ENCODE measurements around the gene LRRC46. TPM values are rescaled to one million over a fixed set of nuclear protein-coding genes. Genes with fewer than 3 reads are reported as not detected.

Gene LRRC46
- total RNA-seq, 1 experiment from 2014 or later, result 0.44 TPM

DNA sequence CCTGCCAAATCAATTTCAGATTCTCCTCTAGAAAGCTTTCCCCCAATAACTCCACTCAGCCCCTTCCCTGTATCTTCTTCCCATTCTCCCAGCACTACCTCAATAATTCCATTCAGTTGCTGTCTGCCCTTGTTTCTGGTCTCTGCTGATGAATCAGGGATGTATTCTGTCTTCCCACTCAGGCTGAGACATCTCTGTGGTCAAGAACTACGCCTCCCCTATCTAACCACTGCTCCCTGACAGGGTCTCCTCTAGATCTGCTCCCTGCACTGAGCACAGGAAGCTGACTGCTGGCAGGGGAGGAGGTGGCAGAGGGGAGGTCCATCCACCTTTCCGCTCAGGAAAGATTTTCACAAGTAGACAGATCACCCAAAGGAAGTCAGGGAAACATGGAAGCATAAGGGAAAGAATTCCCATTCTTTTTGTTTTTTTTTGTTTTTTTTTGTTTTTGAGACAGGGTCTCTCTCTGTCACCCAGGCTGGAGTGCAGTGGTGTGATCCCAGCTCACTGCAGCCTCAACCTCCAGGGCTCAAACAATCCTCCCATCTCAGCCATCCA lies 47.6 kb downstream of the LRRC46 start:
- intact Hi-C loops (cut with micrococcal nuclease), result no loop called here
- H3K79me2 ChIP-seq (ENCODE audit: low read length), result no peaks in the 10 kb centered on the region
- no peak overlapping the region for H3K27ac ChIP-seq (ENCODE audit: low read length)
- H3K9ac ChIP-seq (ENCODE audit: low read length), result no peak overlapping the region
- H3K36me3 ChIP-seq (ENCODE audit: low read depth, low read length), result no peaks in the 10 kb centered on the region
- H3F3A ChIP-seq (ENCODE audit: low read length, unreplicated experiment), result no peaks in the 10 kb centered on the region
- H3K9me3 ChIP-seq (ENCODE audit: low read length), result no peaks in the 10 kb centered on the region
- H4K20me1 ChIP-seq (ENCODE audit: low read length), result no peaks in the 10 kb centered on the region
- H3K9me2 ChIP-seq (replicated peaks; ENCODE audit: low read length), result no peaks in the 10 kb centered on the region
- POLR2A ChIA-PET (ENCODE audit: unreplicated experiment), result interaction anchor here (0.6 kb wide), 1 partner anchor 48 kb away, joined by 4 read pairs; the partner anchor contains the start of genes LRRC46 and MRPL10
- H3K27me3 ChIP-seq (ENCODE audit: low read length), result no peaks in the 10 kb centered on the region
- H3K4me2 ChIP-seq (ENCODE audit: low read length), result no peak overlapping the region
- TF ChIP-seq EZH2phosphoT487 (IDR thresholded peaks at IDR 0.05; ENCODE audit: borderline replicate concordance, low read length) (no peak), EZH2 (IDR thresholded peaks at IDR 0.05; ENCODE audit: low read length, unreplicated experiment) (no peak)
- TF ChIP-seq, protein P1, sequence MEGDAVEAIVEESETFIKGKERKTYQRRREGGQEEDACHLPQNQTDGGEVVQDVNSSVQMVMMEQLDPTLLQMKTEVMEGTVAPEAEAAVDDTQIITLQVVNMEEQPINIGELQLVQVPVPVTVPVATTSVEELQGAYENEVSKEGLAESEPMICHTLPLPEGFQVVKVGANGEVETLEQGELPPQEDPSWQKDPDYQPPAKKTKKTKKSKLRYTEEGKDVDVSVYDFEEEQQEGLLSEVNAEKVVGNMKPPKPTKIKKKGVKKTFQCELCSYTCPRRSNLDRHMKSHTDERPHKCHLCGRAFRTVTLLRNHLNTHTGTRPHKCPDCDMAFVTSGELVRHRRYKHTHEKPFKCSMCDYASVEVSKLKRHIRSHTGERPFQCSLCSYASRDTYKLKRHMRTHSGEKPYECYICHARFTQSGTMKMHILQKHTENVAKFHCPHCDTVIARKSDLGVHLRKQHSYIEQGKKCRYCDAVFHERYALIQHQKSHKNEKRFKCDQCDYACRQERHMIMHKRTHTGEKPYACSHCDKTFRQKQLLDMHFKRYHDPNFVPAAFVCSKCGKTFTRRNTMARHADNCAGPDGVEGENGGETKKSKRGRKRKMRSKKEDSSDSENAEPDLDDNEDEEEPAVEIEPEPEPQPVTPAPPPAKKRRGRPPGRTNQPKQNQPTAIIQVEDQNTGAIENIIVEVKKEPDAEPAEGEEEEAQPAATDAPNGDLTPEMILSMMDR (conservative IDR thresholded peaks at IDR 0.05; ENCODE audit: low read depth, low read length), result no peak
- H2AFZ ChIP-seq (ENCODE audit: low read length), result no peak overlapping the region
- BruUV-seq (replicated peaks), result no TSS peak
- no peaks in the 10 kb centered on the region for H3K4me1 ChIP-seq (ENCODE audit: insufficient read depth, low read length)
- ATAC-seq (peak; percentile 25; the same call in 1 of the 2 replicates), DNase-seq (no peak)
- CTCF ChIA-PET, result interaction anchor here (0.7 kb wide), 1 partner anchor 28 kb away, joined by 6 read pairs; the partner anchor contains the start of gene SP6
- H3K4me3 ChIP-seq (ENCODE audit: low read length), result no peak overlapping the region

GRCh38 chr17:47879776-47880454 lies 48.4 kb downstream of the LRRC46 start:
- TF ChIP-seq EZH2 (IDR thresholded peaks at IDR 0.05; ENCODE audit: low read length, unreplicated experiment) (no peak), EZH2phosphoT487 (IDR thresholded peaks at IDR 0.05; ENCODE audit: borderline replicate concordance, low read length) (no peak)
- TF ChIP-seq, protein P1 (conservative IDR thresholded peaks at IDR 0.05; ENCODE audit: low read depth, low read length), result no peak
- intact Hi-C loops (cut with micrococcal nuclease), result no loop called here
- Histone ChIP-seq H3F3A (ENCODE audit: low read length, unreplicated experiment) (no peaks in the 10 kb centered on the region), H3K4me1 (ENCODE audit: insufficient read depth, low read length) (no peaks in the 10 kb centered on the region), H3K9me2 (replicated peaks; ENCODE audit: low read length) (no peaks in the 10 kb centered on the region), H3K4me2 (ENCODE audit: low read length) (no peak overlapping the region), H3K9ac (ENCODE audit: low read length) (no peak overlapping the region), H3K36me3 (ENCODE audit: low read depth, low read length) (no peaks in the 10 kb centered on the region), H3K27me3 (ENCODE audit: low read length) (no peaks in the 10 kb centered on the region), H2AFZ (ENCODE audit: low read length) (no peak overlapping the region), H3K27ac (ENCODE audit: low read length) (no peak overlapping the region), H3K4me3 (ENCODE audit: low read length) (no peak overlapping the region), H3K9me3 (ENCODE audit: low read length) (no peaks in the 10 kb centered on the region), H3K79me2 (ENCODE audit: low read length) (no peaks in the 10 kb centered on the region), H4K20me1 (ENCODE audit: low read length) (no peaks in the 10 kb centered on the region)
- BruUV-seq (replicated peaks), result no TSS peak
- ATAC-seq (no peak), DNase-seq (no peak)
- CTCF ChIA-PET, result interaction anchor here (0.7 kb wide), 1 partner anchor 29 kb away, joined by 6 read pairs; the partner anchor contains the start of gene SP6
- POLR2A ChIA-PET (ENCODE audit: unreplicated experiment), result no interaction called here

GRCh38 chr17:47882247-47882646 lies 50.8 kb downstream of the LRRC46 start:
- ChIA-PET POLR2A (ENCODE audit: unreplicated experiment) (no interaction called here), CTCF (no interaction called here)
- Histone ChIP-seq H3K79me2 (ENCODE audit: low read length) (no peaks in the 10 kb centered on the region), H3K4me1 (ENCODE audit: insufficient read depth, low read length) (no peaks in the 10 kb centered on the region), H3K4me2 (ENCODE audit: low read length) (no peak overlapping the region), H3K27ac (ENCODE audit: low read length) (no peak overlapping the region), H3K9me2 (replicated peaks; ENCODE audit: low read length) (no peaks in the 10 kb centered on the region), H3K9me3 (ENCODE audit: low read length) (no peaks in the 10 kb centered on the region), H2AFZ (ENCODE audit: low read length) (no peak overlapping the region), H3K36me3 (ENCODE audit: low read depth, low read length) (no peaks in the 10 kb centered on the region), H3F3A (ENCODE audit: low read length, unreplicated experiment) (no peaks in the 10 kb centered on the region), H3K9ac (ENCODE audit: low read length) (no peak overlapping the region), H3K27me3 (ENCODE audit: low read length) (no peaks in the 10 kb centered on the region), H4K20me1 (ENCODE audit: low read length) (no peaks in the 10 kb centered on the region), H3K4me3 (ENCODE audit: low read length) (no peak overlapping the region)
- DNase-seq (peak; percentile 16), ATAC-seq (no peak)
- TF ChIP-seq EZH2 (IDR thresholded peaks at IDR 0.05; ENCODE audit: low read length, unreplicated experiment) (no peak), EZH2phosphoT487 (IDR thresholded peaks at IDR 0.05; ENCODE audit: borderline replicate concordance, low read length) (no peak)
- TF ChIP-seq, protein P1 (conservative IDR thresholded peaks at IDR 0.05; ENCODE audit: low read depth, low read length), result no peak
- no TSS peak for BruUV-seq (replicated peaks)
- intact Hi-C loops (cut with micrococcal nuclease), result no loop called here

All from PC-3 (cell line).